Peyer's patch (tissue), 4 donors: ENCODE data around the gene ZFPL1. TPM values are rescaled to one million over a fixed set of nuclear protein-coding genes. Genes with fewer than 3 reads are reported as not detected.

Experiments
- DNase-seq, 3 donors: peaks; one replicate each; pipeline ENCODE4 v3.0.0-alpha.2; 2017 to 2019
- H3K27ac ChIP-seq, 4 donors: fragments of 200-600 bp; sonication (generic); one replicate each; pipeline ENCODE4 v1.5.1; 2016 to 2019
- H3K27me3 ChIP-seq, 2 donors: fragments of 200-600 bp; sonication (generic); one replicate each; pipeline ENCODE4 v1.5.1; 2019
- H3K36me3 ChIP-seq, 3 donors: fragments of 200-600 bp; sonication (generic); one replicate each; pipeline ENCODE4 v1.5.1; 2016 to 2019
- H3K4me1 ChIP-seq, 4 donors: fragments of 200-600 bp; sonication (generic); one replicate each; pipeline ENCODE4 v1.5.1; 2016 to 2019
- H3K4me3 ChIP-seq, 4 donors: fragments of 200-600 bp; sonication (generic); 1 replicate in 3 of 4; 2 replicates in 1 of 4; pipeline ENCODE4 v1.5.1; 2016 to 2019; ENCODE audit warnings: mild to moderate bottlenecking in 1 of 4
- H3K9me3 ChIP-seq, 4 donors: fragments of 200-600 bp; sonication (generic); one replicate each; pipeline ENCODE4 v1.5.1; 2016 to 2019; ENCODE audit warnings: mild to moderate bottlenecking in 1 of 4
- POLR2A ChIP-seq, 2 donors: fragments of 450-650 bp; IDR thresholded peaks; one replicate each; pipeline ENCODE4 v1.5.1; 2017; ENCODE audit warnings: antibody characterized with exemption in 2 of 2, mild to moderate bottlenecking in 2 of 2, moderate library complexity in 2 of 2
- total RNA-seq, 4 donors: library from RNA; depleted of rRNA; stranded (reverse); fragments of >200 nt; gene quantifications; one replicate each; pipeline ENCODE4 v1.1.0, GENCODE V29; 2016
- TF ChIP-seq, protein P1 (sequence below), 6 experiments: fragments of 450-650 bp in 4 of 6; fragments of 200-600 bp in 2 of 6; sonication (generic) in 1 of 6; IDR thresholded peaks; one replicate each; pipeline ENCODE4 v1.5.1; 2017 to 2019; ENCODE audit warnings: antibody characterized with exemption in 6 of 6, mild to moderate bottlenecking in 3 of 6, moderate library complexity in 1 of 6

Gene ZFPL1
- 10 to 100 TPM; 53.9 to 67.6 (median 55.5) TPM for total RNA-seq

GRCh38 chr11:65083834-65084597 is at the start of gene ZFPL1, which contains the start of gene CDCA5:
TSS of gene ZFPL1 (plus strand) at chr11:65084222. CDS start at chr11:65084699, 477 bp downstream.
TSS of gene CDCA5 (minus strand) at chr11:65084040. CDS start at chr11:65083978, 62 bp downstream.
- peak within 1 kb of the TSS; percentile 73 to 86 (median 84) for H3K4me3 ChIP-seq
- no peaks in the 10 kb centered on the region for H3K9me3 ChIP-seq
- peaks cover 0 to 41% (median 0%) of the 10 kb centered on the region in 3 donors for H3K36me3 ChIP-seq
- H3K27ac ChIP-seq, result peak within 1 kb of the TSS; percentile 93 to 97 (median 96)
- TF ChIP-seq, protein P1, sequence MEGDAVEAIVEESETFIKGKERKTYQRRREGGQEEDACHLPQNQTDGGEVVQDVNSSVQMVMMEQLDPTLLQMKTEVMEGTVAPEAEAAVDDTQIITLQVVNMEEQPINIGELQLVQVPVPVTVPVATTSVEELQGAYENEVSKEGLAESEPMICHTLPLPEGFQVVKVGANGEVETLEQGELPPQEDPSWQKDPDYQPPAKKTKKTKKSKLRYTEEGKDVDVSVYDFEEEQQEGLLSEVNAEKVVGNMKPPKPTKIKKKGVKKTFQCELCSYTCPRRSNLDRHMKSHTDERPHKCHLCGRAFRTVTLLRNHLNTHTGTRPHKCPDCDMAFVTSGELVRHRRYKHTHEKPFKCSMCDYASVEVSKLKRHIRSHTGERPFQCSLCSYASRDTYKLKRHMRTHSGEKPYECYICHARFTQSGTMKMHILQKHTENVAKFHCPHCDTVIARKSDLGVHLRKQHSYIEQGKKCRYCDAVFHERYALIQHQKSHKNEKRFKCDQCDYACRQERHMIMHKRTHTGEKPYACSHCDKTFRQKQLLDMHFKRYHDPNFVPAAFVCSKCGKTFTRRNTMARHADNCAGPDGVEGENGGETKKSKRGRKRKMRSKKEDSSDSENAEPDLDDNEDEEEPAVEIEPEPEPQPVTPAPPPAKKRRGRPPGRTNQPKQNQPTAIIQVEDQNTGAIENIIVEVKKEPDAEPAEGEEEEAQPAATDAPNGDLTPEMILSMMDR (IDR thresholded peaks at IDR 0.05), result peak in 2 of 6 experiments; percentile 28 to 30
- TF ChIP-seq POLR2A (IDR thresholded peaks at IDR 0.05), result peak; percentile 54 to 67
- no peaks in the 10 kb centered on the region for H3K27me3 ChIP-seq
- peak; percentile 93 to 98 (median 96) for DNase-seq
- peaks cover 6 to 21% (median 8%) of the 10 kb centered on the region in 4 donors for H3K4me1 ChIP-seq

GRCh38 chr11:65034423-65034822 is 49.6 kb upstream of the ZFPL1 start:
- TF ChIP-seq, protein P1 (IDR thresholded peaks at IDR 0.05), result no peak
- no peak for TF ChIP-seq POLR2A (IDR thresholded peaks at IDR 0.05)

DNA sequence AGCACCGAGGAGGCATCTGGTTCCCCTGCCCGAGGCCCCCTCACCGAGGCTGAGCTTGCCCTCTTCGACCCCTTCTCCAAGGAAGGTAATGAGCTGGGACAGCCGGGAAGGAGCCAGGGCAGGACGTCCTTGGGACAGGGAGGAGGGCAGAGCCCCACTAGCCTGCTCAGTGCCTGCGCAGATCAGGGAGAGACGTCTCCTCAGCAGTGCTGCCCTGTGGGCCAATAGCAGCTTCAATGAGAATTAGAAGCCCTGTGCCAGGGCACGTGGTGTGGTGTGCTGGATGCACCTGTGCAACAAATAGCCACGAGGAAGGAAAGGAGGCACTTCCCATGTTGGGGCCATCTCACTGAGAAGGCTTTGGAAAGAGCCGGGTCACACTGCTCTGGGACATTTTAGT is 48.4 kb upstream of the ZFPL1 start:
- H3K4me1 ChIP-seq, result peaks cover 0 to 6% (median 2%) of the 10 kb centered on the region in 4 donors
- H3K27me3 ChIP-seq, result no peaks in the 10 kb centered on the region
- no peak for DNase-seq
- no peak overlapping the region for H3K4me3 ChIP-seq
- no peaks in the 10 kb centered on the region for H3K9me3 ChIP-seq
- peaks cover 0 to 81% (median 0%) of the 10 kb centered on the region in 3 donors for H3K36me3 ChIP-seq
- TF ChIP-seq, protein P1 (IDR thresholded peaks at IDR 0.05), result no peak
- no peak for TF ChIP-seq POLR2A (IDR thresholded peaks at IDR 0.05)
- H3K27ac ChIP-seq, result no peak overlapping the region

More at GRCh38 chr11:65034423-65034822, 49.6 kb upstream of the ZFPL1 start:
- Histone ChIP-seq H3K4me1 (peaks cover 0 to 3% (median 0%) of the 10 kb centered on the region in 4 donors), H3K4me3 (no peak overlapping the region), H3K36me3 (peaks cover 0 to 78% (median 0%) of the 10 kb centered on the region in 3 donors), H3K9me3 (no peaks in the 10 kb centered on the region), H3K27me3 (no peaks in the 10 kb centered on the region), H3K27ac (no peak overlapping the region)
- no peak for DNase-seq

DNA sequence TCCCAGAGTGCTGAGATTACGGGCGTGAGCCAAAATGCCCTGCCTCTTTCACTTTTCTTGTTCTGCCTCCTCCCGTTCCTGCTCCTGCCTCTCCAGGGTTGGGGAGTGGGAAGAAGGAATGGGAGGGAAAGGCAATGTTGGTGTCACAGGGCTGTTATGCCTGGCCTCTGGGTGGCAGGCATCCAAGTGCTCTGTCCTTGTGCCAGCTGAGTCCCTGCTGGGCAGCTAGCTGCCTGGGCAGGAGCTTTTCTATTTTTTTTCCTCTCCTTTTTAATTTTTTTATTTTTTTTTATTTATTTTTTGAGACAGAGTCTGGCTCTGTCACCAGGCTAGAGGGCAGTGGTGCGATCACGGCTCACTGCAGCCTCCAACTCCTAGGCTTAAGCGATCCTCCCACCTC is 47.1 kb upstream of the ZFPL1 start:
- Histone ChIP-seq H3K9me3 (no peaks in the 10 kb centered on the region), H3K4me3 (no peak overlapping the region), H3K36me3 (peaks cover 0 to 74% (median 0%) of the 10 kb centered on the region in 3 donors), H3K27ac (no peak overlapping the region), H3K27me3 (no peaks in the 10 kb centered on the region), H3K4me1 (peaks cover 0 to 10% (median 5%) of the 10 kb centered on the region in 4 donors)
- TF ChIP-seq, protein P1 (IDR thresholded peaks at IDR 0.05), result no peak
- TF ChIP-seq POLR2A (IDR thresholded peaks at IDR 0.05), result no peak
- no peak for DNase-seq

DNA sequence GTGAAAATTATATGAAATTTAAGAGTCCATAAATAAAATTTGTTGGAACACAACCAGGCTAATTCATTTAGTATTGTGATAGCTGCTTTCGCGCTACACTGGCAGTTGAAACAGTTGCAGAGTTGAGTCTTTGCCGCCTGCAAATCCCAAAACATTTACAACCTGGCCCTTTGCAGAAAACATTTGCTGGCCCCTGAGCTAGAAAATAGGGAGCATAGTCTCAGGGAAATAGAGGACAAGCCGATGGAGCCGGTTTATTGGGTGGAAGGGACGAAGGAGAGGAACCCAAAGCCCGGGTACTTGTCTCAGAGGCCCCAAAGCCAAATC is 43.5 kb upstream of the ZFPL1 start:
- peak overlapping the region; percentile 88 to 94 (median 92) for H3K27ac ChIP-seq
- DNase-seq, result no peak
- no peaks in the 10 kb centered on the region for H3K9me3 ChIP-seq
- H3K4me1 ChIP-seq, result peaks cover 0 to 31% (median 5%) of the 10 kb centered on the region in 4 donors
- peak overlapping the region; percentile 73 to 89 (median 82) for H3K4me3 ChIP-seq
- no peaks in the 10 kb centered on the region for H3K27me3 ChIP-seq
- H3K36me3 ChIP-seq, result peaks cover 0 to 53% (median 0%) of the 10 kb centered on the region in 3 donors
- no peak for TF ChIP-seq POLR2A (IDR thresholded peaks at IDR 0.05)
